Bone marrow (tissue), 2 donors: ENCODE results near the gene UBE4B.

Source experiments
- DNase-seq, 2 donors: peaks; one replicate each; lab custom pipeline; 2025; lab: John Stamatoyannopoulos, UW

UBE4B gene

DNA sequence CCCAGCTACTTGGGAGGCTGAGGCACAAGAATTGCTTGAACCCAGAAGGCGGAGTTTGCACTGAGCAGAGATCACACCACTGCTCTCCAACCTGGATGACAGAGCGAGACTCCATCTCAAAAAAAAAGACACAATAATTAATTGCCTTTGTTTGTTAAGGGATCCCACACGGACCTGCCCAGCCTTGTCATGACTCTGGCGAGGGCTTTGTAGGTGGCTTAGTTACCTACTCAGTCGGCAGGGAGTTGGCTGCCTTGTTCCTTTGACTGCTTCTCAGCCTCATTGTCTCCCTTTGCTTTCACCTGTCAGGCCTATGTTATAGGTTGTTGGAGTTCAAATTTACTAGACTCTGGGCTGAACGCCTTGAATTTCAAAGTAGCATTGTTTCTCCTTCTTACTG lies 82.0 kb downstream of the UBE4B start:
- DNase-seq: no peak

DNA sequence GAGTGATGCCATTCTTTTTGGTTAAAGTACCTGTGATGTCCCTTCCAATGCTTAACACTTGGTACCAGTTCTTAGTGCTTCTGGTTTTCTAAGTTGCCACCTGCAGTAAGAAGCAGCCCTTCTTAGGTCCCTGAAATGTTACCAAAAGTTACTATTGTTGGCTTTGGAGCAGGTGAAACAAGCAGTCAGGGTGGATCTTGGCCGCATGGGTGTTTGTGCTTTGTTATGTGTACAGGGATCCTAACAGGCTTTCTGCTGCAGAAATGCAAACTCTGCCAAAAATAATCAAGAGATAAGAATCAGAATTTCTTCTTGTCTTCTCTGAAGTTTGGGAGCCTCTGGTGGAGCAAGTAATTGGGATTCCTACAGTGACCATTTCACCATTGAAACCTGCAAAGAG lies 84.4 kb downstream of the UBE4B start:
- no peak for DNase-seq

GRCh38 chr1:10117865-10118264 lies 85.1 kb downstream of the UBE4B start:
- DNase-seq: no peak

DNA sequence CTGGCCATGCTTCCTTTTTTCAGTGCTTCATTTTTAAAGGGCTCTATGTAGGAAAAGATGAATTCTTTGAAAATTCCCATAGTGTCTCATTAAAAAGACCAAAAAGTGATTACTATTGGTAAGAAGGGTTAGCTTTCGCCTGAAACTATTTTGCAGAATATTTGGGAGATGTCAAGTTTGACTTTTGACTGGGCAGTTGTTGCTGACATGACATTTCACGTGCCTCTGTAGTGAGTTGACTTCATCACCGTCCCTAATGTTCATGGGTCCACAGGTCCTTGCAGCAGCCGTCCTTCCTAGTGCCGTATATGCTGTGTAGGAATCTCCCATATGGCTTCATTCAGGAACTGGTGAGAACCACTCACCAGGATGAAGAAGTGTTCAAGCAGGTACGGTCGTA lies 88.9 kb downstream of the UBE4B start:
- DNase-seq: no peak

GRCh38 chr1:10122926-10123325 lies 90.2 kb downstream of the UBE4B start:
- DNase-seq: no peak

DNA sequence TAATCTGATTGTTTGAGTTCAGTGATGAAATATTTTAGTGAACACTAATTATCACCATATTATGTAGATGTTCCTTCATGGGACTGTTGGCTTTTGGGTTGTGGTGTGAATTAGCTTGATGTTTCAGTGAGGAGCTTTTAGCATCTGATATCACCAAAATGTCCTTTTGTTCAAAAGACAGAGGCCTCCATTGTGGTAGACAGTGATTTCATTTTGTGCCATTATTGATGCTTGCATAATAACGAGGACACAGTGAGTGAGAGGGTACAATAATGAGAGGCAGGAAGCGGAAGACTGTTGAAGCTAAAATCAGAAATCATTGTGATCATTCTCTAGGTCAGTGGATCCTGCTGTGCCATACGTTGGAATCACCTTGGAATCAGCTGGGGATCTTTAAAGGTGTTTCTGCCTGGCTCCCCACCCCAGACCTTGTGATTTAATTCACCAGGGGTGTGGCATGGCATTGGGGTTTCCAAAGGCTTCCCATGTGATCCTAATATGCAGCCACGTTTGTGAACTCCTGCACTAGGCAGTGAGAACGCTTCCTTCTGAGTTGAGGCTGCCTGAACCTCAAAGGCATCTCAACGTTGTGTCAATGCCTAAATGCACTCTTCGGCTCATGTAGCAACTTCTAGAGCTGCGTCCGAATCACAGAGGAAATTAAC lies 95.5 kb downstream of the UBE4B start:
- no peak for DNase-seq

- no peak for DNase-seq
These were observed 99.6 kb downstream of the UBE4B start for GRCh38 chr1:10132316-10132715.

GRCh38 chr1:10132852-10133251 lies 100.1 kb downstream of the UBE4B start:
- DNase-seq: no peak

DNA sequence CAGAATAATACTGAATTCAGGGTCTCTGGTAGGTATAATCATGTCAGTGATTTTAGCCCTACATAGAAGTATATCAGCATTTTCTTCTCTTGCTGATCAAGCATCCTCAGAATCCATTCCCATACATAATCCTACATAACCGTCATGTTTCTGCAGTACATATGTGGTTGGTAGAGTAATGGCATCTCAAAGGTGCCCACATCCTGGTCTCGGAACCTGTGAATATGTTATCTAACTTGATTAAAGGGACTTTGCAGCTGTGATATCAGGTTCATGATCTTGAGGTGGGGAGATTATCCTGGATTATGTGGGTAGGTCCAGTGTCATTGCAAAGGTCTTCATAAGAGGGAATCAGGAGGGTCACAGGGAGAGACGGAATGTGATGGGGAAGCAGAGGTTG lies 108.2 kb downstream of the UBE4B start:
- no peak for DNase-seq

DNA sequence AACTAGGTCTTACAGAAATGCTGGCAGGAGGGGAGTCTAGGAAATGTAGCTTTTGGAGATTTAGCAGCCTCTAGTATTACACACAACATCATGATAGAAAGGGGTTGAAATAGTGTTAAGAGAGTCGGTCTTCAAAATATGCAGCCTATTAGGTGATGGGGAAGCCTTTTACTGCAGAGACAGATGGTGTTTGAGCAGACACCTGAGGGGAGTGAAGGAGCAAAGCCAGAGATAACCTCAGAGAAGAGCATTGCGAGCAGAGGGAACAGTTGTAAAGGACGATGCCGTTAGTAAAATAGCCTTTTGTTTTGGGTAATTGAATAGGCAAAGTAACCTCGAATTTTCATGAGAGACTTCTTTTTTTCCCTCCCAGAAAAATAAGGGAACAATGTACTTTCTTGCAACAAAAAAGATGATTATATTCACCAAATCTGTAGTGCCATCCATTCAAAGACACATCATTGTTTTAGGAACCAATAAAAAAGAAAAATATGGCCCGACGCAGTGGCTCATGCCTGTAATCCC lies 111.3 kb downstream of the UBE4B start:
- no peak for DNase-seq

DNA sequence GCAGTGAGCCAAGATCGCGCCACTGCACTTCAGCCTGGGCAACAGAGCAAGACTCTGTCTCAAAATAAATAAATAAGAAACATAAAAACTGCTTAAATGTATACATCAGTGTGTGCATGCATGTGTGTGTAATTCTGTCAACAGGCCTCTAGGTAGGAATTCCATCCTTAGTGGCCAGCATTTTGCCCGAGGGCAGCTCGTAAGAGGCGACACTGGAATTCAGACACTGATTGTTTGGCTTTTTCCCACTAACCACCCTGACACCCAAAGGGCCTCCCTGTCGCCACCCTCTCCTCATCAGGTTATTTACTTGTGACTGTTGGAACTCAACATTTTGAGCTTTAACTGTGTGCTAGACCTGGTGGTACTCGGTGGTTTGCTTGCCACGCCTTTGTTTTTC lies 113.6 kb downstream of the UBE4B start:
- no peak for DNase-seq

DNA sequence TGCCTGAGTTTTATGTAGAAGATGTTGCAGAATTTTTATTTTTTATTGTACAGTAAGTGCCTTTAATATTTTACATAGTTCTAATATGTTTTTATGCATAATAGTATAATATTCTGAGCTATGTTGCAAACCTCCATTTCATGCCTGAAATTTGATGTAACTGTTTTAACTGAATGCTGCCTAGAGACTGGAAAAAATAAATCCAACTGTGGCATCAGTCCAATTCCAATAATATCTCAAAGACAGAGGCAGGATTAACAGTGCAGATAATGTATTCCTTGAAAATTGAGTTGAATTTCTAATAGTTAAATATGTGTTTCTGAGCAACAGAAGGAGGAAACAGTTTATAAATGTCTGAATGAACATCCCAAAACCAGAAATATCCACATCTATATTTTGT lies 116.5 kb downstream of the UBE4B start:
- no peak for DNase-seq

GRCh38 chr1:10152709-10153284 lies 120.0 kb downstream of the UBE4B start:
- DNase-seq: peak; percentile 10 to 27

DNA sequence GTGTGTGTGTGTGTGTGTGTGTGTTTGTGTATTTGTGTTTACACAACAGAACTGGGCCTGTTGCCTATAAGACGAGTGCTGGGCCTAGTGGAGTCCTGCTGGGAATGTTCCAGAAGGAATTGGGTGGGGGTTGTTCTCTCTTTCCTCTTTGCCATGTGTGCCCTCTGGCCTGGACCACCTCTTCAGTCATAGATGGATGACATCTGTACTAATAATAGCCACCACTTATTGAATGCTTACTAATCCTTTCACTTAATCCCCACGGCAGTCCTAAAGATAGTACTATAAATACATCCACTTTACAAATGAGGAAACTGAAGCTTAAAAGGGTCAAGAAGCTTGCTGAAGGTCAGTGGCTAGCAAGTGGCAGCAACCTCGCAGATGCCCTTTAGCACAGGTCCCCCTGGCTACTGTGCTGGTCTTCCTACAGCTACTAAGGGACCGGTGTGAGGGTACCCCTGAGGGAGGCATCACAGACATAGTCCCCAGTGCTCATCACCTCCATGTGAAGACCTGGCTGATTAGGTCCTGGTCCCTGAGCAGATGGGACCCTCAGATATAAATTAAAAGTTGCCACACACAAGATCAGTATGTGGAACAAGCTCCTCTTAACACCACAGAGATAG lies 122.4 kb downstream of the UBE4B start:
- no peak for DNase-seq

DNA sequence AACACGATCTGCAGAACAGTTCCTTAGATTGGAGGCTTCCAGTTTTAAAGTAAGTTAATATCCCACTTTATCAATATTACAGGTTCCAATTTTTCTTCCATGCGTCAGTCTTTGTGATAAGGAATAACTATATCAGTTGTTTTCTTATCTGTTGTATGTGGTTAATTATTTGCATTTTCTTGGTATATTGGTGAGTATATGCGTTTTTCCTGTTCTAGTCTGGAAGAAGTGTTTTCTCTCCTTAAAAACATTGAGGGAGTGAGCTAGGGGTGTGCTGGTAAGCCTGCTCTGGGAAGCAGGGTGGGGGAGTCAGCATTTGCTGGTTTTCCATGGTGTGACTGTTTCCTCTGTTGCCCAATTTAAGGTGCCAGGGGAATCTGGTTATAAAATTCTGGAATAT lies 127.4 kb downstream of the UBE4B start:
- no peak for DNase-seq

DNA sequence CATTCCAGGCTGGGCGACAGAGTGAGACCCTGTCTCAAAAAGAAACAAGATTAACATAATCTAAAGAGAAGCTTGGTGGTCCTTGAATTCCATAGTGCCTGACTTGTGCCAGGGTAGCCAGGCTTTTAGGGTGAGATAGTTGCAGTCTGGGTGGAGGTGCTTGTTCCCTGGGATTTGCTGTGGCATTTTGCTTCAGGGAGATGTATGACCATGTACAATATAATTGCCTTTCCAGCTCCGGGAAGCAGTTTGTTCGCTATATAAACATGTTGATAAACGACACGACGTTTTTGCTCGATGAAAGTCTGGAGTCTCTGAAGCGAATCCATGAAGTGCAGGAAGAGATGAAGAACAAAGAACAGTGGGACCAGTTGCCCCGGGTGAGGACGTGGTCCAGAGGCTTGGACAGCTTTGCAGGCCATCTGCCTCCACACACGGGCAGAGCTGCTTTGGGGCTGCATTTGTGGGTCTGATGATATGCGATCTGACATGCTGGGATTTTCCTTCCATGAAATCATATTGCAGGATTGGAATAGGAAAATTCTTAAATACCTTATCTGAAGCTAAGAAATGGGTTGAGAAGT lies 128.2 kb downstream of the UBE4B start:
- no peak for DNase-seq

GRCh38 chr1:10161541-10162290 lies 129.0 kb downstream of the UBE4B start:
- DNase-seq: no peak

DNA sequence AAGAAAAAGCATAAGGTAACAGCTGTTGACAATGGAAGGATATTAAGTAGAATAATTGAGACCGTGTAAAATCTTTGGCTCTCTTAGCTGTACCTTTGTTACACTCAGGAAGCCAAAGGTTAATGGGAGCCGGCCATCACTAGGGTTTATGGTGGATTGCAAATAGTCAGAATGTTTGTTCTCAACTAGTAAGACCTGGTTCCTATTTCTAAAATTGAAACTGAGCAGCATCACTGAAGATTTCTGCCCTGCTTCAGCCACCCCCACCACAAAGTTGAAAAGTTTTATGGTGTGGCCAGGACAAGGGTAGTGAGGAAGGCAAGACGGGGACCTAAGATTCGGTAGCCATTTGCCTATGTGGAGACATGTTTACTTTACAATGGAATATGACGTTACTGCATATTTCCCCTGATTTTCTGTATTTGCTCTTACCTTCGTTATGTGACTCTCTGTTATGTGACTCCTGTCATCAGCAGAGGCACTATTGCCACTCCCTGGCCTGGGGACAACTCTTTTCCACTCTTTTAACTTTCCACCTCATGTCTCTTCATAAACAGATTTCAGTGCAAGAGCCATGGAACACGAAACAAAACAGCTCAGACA lies 136.3 kb downstream of the UBE4B start:
- no peak for DNase-seq

DNA sequence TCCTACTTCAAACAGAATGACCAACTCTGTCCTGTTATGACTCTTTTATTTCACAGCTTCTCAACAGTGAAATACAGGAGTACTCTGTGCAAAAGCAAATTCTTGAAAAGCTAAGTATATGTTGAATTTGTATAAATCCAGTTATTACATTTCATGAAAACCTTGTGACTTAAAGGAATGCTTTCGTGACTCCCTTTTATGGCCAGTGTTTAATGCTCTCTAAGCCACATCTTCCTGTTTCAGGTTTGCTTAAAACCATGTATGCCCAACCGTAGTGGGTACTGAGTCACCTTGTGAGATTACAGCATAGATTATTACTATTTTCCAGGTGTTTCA lies 137.4 kb downstream of the UBE4B start:
- DNase-seq: no peak

DNA sequence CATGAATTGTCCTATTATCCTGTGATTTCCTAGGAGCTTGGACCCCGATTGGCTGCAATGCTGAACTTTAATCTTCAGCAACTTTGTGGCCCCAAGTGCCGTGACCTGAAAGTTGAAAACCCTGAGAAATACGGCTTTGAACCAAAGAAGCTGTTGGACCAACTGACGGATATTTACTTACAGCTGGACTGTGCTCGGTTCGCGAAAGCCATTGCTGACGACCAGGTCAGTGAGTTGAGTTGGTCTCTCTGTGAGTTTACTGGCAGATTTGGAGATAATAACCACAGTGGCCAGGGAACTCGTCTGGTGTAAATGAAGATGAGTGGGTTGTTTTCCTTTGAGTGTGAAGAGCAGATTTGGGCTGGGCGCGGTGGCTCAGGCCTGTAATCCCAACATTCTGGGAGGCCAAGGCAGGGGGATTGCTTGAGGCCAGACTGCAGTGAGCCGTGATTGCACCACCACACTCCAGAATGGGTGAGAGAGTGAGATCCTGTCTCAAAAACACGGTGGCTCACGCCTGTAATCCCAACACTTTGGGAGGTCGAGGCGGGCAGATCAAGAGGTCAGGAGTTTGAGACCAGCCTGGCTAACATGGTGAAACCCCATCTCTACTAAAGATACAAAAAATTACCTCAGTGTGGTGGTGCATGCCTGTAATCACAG lies 138.5 kb downstream of the UBE4B start:
- DNase-seq: no peak

- DNase-seq: no peak
These were observed 139.4 kb downstream of the UBE4B start for GRCh38 chr1:10171995-10172669.
